ENCODE measurements around the gene FIG4. TPM values are rescaled to one million over a fixed set of nuclear protein-coding genes. Genes with fewer than 3 reads are reported as not detected.
"Not testable (repeated sequence)": the region's sequence is repeated elsewhere in the genome, so short reads cannot be mapped to it uniquely, and the experiment has no call there.

FIG4 gene
- total RNA-seq, 1 experiment from 2014 or later, result 15.7 TPM

DNA sequence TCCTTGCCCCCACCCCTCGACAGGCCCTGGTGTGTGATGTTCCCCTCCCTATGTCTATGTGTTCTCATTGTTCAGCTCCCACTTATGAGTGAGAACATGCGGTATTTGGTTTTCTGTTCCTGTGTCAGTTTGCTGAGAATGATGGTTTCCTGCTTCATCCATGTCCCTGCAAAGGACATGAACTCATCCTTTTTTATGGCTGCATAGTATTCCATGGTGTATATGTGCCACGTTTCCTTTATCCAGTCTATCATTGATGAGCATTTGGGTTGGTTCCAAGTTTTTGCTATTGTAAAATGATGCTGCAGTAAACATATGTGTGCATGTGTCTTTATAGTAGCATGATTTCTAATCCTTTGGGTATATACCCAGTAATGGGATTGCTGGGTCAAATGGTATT lies 34.2 kb downstream of the FIG4 start:
- H3K27ac ChIP-seq (ENCODE audit: low read depth, low read length); H3K36me3 ChIP-seq (ENCODE audit: control insufficient read depth in 1 of 2, insufficient read depth in 2 of 2, low read length in 2 of 2); H3K4me1 ChIP-seq (ENCODE audit: control insufficient read depth in 1 of 2, insufficient read depth in 2 of 2, low read length in 2 of 2); intact Hi-C loops (cut with micrococcal nuclease); H3K79me2 ChIP-seq (ENCODE audit: insufficient read depth, low read length); DNase-seq (ENCODE audit: low read depth, low spot score); ATAC-seq; H2AFZ ChIP-seq (ENCODE audit: low read depth, low read length, poor library complexity, severe bottlenecking); BruUV-seq (replicated peaks); H4K20me1 ChIP-seq (ENCODE audit: insufficient read depth); RAD21 ChIA-PET (ENCODE audit: low non-redundant PET in 1 of 2, low total read pairs in 2 of 2, uncharacterized antibody in 2 of 2, unreplicated experiment in 2 of 2); H3K9me3 ChIP-seq (ENCODE audit: control insufficient read depth in 1 of 2, insufficient read depth in 1 of 2, low read depth in 1 of 2, low read length in 2 of 2); H3K9ac ChIP-seq (ENCODE audit: low read length); POLR2A ChIA-PET; H3K4me3 ChIP-seq (replicated peaks in 1 of 2; ENCODE audit: low read depth in 1 of 2, low read length in 2 of 2); H3K27me3 ChIP-seq (ENCODE audit: insufficient read depth, low read length); H3K4me2 ChIP-seq (ENCODE audit: low read length); H3K9me2 ChIP-seq (ENCODE audit: insufficient read depth): not testable (repeated sequence)
- CTCF ChIA-PET, result interaction anchor here (1.5 kb wide), 1 partner anchor 314 kb away, joined by 5 read pairs; no protein-coding TSS in a partner anchor

DNA sequence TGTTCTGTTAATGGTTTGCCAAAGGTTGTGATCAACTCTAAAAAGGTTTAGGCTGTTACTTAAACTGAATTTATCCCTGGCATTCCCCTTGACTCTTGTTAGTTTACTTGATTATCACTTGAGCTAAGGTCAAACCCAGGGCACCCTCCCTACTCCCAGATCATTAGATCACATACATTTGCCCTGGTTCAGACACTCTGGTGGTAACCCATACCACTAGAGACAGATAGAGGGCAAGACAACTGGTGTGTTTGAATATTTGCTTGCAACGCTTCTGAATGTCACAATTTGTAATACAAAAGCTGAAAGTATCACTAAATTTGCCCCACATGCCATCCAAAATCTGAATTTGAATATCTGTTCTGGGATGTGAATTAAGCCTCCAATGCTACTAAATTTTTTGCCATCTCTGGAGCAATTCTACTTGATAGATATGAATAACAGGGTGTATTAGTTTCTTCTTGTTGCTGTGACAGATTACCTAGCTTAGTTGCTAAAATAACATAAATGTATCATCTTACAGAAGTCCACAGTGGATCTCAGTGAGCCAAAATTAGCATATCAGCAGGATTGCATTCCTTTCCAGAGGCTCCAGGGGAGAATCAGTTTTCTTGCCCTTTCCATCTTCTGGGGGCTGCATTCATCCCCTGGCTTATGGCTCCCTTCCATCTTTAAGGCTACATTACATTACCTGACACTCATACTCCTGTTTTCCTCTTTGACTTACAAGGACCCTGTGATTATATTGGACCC lies 45.4 kb downstream of the FIG4 start:
- no peaks in the 10 kb centered on the region for H3K4me1 ChIP-seq (ENCODE audit: control insufficient read depth in 1 of 2, insufficient read depth in 2 of 2, low read length in 2 of 2)
- H3K79me2 ChIP-seq (ENCODE audit: insufficient read depth, low read length), result no peaks in the 10 kb centered on the region
- no peak overlapping the region for H3K27ac ChIP-seq (ENCODE audit: low read depth, low read length)
- no peak for DNase-seq (ENCODE audit: low read depth, low spot score)
- intact Hi-C loops (cut with micrococcal nuclease), result no loop called here
- H3K4me2 ChIP-seq (ENCODE audit: low read length), result no peak overlapping the region
- no peak for ATAC-seq
- H4K20me1 ChIP-seq (ENCODE audit: insufficient read depth), result no peaks in the 10 kb centered on the region
- ChIA-PET POLR2A (no interaction called here), CTCF (interaction anchor here (2.0 kb wide), 1 partner anchor 303 kb away, joined by 5 read pairs; no protein-coding TSS in a partner anchor), RAD21 (ENCODE audit: low non-redundant PET in 1 of 2, low total read pairs in 2 of 2, uncharacterized antibody in 2 of 2, unreplicated experiment in 2 of 2) (no interaction called here)
- no peaks in the 10 kb centered on the region for H3K9me3 ChIP-seq (ENCODE audit: control insufficient read depth in 1 of 2, insufficient read depth in 1 of 2, low read depth in 1 of 2, low read length in 2 of 2)
- no TSS peak for BruUV-seq (replicated peaks)
- H3K4me3 ChIP-seq (replicated peaks in 1 of 2; ENCODE audit: low read depth in 1 of 2, low read length in 2 of 2), result no peak overlapping the region
- H3K9me2 ChIP-seq (ENCODE audit: insufficient read depth), result no peaks in the 10 kb centered on the region
- TF ChIP-seq ELF1 (IDR thresholded peaks at IDR 0.05; ENCODE audit: borderline replicate concordance, low read depth), result no peak
- TF ChIP-seq MAX (IDR thresholded peaks at IDR 0.05), result no peak
- no peak for TF ChIP-seq SRF (IDR thresholded peaks at IDR 0.05; ENCODE audit: low read depth)
- TF ChIP-seq SP1 (IDR thresholded peaks at IDR 0.05; ENCODE audit: low read depth), result no peak
- TF ChIP-seq ATF3 (IDR thresholded peaks at IDR 0.05), result no peak
- no peak for TF ChIP-seq FOSL1 (IDR thresholded peaks at IDR 0.05; ENCODE audit: low read depth)
- no peak for TF ChIP-seq TCF7L2 (IDR thresholded peaks at IDR 0.05; ENCODE audit: borderline replicate concordance, extremely low read depth, insufficient read depth, insufficient read length)
- TF ChIP-seq POLR2AphosphoS5 (IDR thresholded peaks at IDR 0.05; ENCODE audit: low read depth, low read length), result no peak
- no peak for TF ChIP-seq RAD21 (IDR thresholded peaks at IDR 0.05; ENCODE audit: low read depth)
- no peak for TF ChIP-seq CTCF (IDR thresholded peaks at IDR 0.05 in 2 of 3, conservative IDR thresholded peaks at IDR 0.05 in 1 of 3; ENCODE audit: borderline replicate concordance in 1 of 3, insufficient read depth in 1 of 3, low read depth in 2 of 3, low read length in 2 of 3)
- TF ChIP-seq EGR1 (IDR thresholded peaks at IDR 0.05; ENCODE audit: low read depth), result no peak
- H2AFZ ChIP-seq (ENCODE audit: low read depth, low read length, poor library complexity, severe bottlenecking), result no peak overlapping the region
- H3K36me3 ChIP-seq (ENCODE audit: control insufficient read depth in 1 of 2, insufficient read depth in 2 of 2, low read length in 2 of 2), result no peaks in the 10 kb centered on the region
- H3K27me3 ChIP-seq (ENCODE audit: insufficient read depth, low read length), result no peaks in the 10 kb centered on the region
- no peak overlapping the region for H3K9ac ChIP-seq (ENCODE audit: low read length)

Measured in HCT116 (cell line).